GM12873 (cell line): ENCODE data around the gene DNAJB12.

Experiments used
- CTCF ChIP-seq: IDR thresholded peaks from 2 replicates; pipeline ENCODE4 v1.5.1; 2012; ENCODE audit warnings: low read depth, mild to moderate bottlenecking, moderate library complexity, low read length, control low read depth; ENCODE audit not compliant: insufficient read depth; ENCODE audit errors: missing control alignments

Gene DNAJB12

GRCh38 chr10:72354356-72355213 lies at the start of gene DNAJB12:
TSS of gene DNAJB12 (minus strand) at chr10:72354919. CDS start at chr10:72354897, 22 bp downstream.
- TF ChIP-seq CTCF: no peak

GRCh38 chr10:72392571-72392970 lies 37.9 kb upstream of the DNAJB12 start:
- no peak for TF ChIP-seq CTCF

GRCh38 chr10:72390764-72391163 lies 36.0 kb upstream of the DNAJB12 start:
- TF ChIP-seq CTCF: no peak

GRCh38 chr10:72389716-72390115 lies 35.0 kb upstream of the DNAJB12 start:
- no peak for TF ChIP-seq CTCF

- TF ChIP-seq CTCF: no peak
These were observed 34.3 kb upstream of the DNAJB12 start for GRCh38 chr10:72389014-72389413.

- no peak for TF ChIP-seq CTCF
These were observed 33.3 kb upstream of the DNAJB12 start for GRCh38 chr10:72388062-72388461.

GRCh38 chr10:72386916-72387586 lies 32.3 kb upstream of the DNAJB12 start:
- no peak for TF ChIP-seq CTCF
